ENCODE results near the gene C3orf22.

- TF ChIP-seq CTCF (conservative IDR thresholded peaks at IDR 0.05; ENCODE audit: low read length) = no peak
- TF ChIP-seq EZH2phosphoT487 (IDR thresholded peaks at IDR 0.05; ENCODE audit: borderline replicate concordance) = no peak
Observed at GRCh38 chr3:126550488-126551051, 8.2 kb downstream of the C3orf22 start.

Data from Loucy (cell line).